Pancreas (tissue), 10 donors: ENCODE measurements around the gene S100A12. TPM values are rescaled to one million over a fixed set of nuclear protein-coding genes. Genes with fewer than 3 reads are reported as not detected.
A peak's percentile ranks its signal among the peaks of the same experiment; 100 is the strongest.

ENCODE experiments used
- ATAC-seq, 4 donors: fragments of 200-7000 bp; cut with Tn5 transposase; one replicate each; pipeline versions ENCODE4 v1.8.0 to v1.9.1; 2020; ENCODE audit warnings: mild to moderate bottlenecking in 4 of 4, moderate library complexity in 4 of 4
- DNase-seq, 6 donors: peaks; one replicate each; pipeline ENCODE4 v3.0.0-alpha.2; 2020
- FAIRE-seq: peaks from 2 replicates; lab custom pipeline; 2012; peaks lifted over from hg19 to GRCh38; lab: Jason Lieb, UNC
- H3K27ac ChIP-seq, 4 donors: fragments of 200-600 bp; sonication (generic); 1 replicate in 3 of 4; 2 replicates in 1 of 4; pipeline versions ENCODE4 v1.5.0 to v1.8.0; 2020
- H3K27me3 ChIP-seq, 4 donors: fragments of 200-600 bp; one replicate each; pipeline ENCODE4 v1.8.0; 2021
- H3K36me3 ChIP-seq, 3 donors: fragments of 200-600 bp; sonication (generic) in 1 of 3; one replicate each; pipeline versions ENCODE4 v1.5.0 to v1.8.0; 2020 to 2021
- H3K4me1 ChIP-seq, 3 donors: fragments of 200-600 bp; one replicate each; pipeline ENCODE4 v1.8.0; 2021
- H3K4me3 ChIP-seq, 4 donors: fragments of 200-600 bp; sonication (generic) in 2 of 4; one replicate each; pipeline versions ENCODE4 v1.5.0 to v1.8.0; 2020 to 2021
- H3K9me3 ChIP-seq, 4 donors: fragments of 200-600 bp; one replicate each; pipeline ENCODE4 v1.8.0; 2021
- WGBS, 2 donors: extraction: QIAGEN DNeasy Blood & Tissue Kit; methylation state at CpG; one replicate each; pipeline ENCODE4 v1.1.7; 2013; 5-methylcytosine and 5-hydroxymethylcytosine counted together
- intact Hi-C, 3 donors: fragments of 100-400 bp; cut with DNase I; formaldehyde crosslinking; loops; one replicate each; pipeline versions ENCODE4 v1.11.1 to v1.14.2; 2022
- polyA plus RNA-seq, 2 donors: library from polyadenylated mRNA; stranded (reverse); fragments of 200-250 nt; gene quantifications; one replicate each; pipeline ENCODE4 v1.2.3, GENCODE V29; 2013
- total RNA-seq, 6 donors: library from RNA; stranded (reverse); fragmentation: NEBNext Ultra II Directional in 4 of 6; extraction: Animal tissue kit (Norgen Biotek cat#: 25700) in 4 of 6; gene quantifications; one replicate each; pipeline versions ENCODE4 v1.2.1 to v1.2.4, GENCODE V29; 2021 to 2023
- TF ChIP-seq, protein P1 (sequence below), 4 donors: fragments of 200-600 bp; sonication (generic) in 3 of 4; IDR thresholded peaks; one replicate each; pipeline versions ENCODE4 v1.5.0 to v1.8.0; 2021; ENCODE audit warnings: antibody characterized with exemption in 4 of 4
- donor health status: healthy with polysubstance abuse.
- donor health status: DM: no; HTN: no; CAD: no; lungs with moderate emphysema.
- donor health status: DM: no; HTN: no; CAD: no.
- donor health status: control.
- donor health status: control.
- donor health status: Bipolar disorder and iron deficiency.
- donor health status: DM: yes; HTN: yes; CAD: no.
- donor health status: DM: no; HTN: no; CAD: no.
- donor health status: DM: no; HTN: no; CAD: no.
- donor health status: DM: yes; HTN: yes; CAD: no.

The S100A12 gene
- total and polyA plus RNA-seq, 8 donors: 0.44 to 5.2 (median 1.8) TPM; not detected in 1

- Histone ChIP-seq H3K27me3 (no peaks in the 10 kb centered on the region), H3K36me3 (no peaks in the 10 kb centered on the region), H3K27ac (no peak overlapping the region), H3K9me3 (no peaks in the 10 kb centered on the region), H3K4me3 (no peak overlapping the region), H3K4me1 (no peaks in the 10 kb centered on the region)
- TF ChIP-seq, protein P1, sequence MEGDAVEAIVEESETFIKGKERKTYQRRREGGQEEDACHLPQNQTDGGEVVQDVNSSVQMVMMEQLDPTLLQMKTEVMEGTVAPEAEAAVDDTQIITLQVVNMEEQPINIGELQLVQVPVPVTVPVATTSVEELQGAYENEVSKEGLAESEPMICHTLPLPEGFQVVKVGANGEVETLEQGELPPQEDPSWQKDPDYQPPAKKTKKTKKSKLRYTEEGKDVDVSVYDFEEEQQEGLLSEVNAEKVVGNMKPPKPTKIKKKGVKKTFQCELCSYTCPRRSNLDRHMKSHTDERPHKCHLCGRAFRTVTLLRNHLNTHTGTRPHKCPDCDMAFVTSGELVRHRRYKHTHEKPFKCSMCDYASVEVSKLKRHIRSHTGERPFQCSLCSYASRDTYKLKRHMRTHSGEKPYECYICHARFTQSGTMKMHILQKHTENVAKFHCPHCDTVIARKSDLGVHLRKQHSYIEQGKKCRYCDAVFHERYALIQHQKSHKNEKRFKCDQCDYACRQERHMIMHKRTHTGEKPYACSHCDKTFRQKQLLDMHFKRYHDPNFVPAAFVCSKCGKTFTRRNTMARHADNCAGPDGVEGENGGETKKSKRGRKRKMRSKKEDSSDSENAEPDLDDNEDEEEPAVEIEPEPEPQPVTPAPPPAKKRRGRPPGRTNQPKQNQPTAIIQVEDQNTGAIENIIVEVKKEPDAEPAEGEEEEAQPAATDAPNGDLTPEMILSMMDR (IDR thresholded peaks at IDR 0.05): no peak
- FAIRE-seq (no peak), DNase-seq (no peak), ATAC-seq (no peak)
- WGBS, 2 donors: 56 to 65% methylated on average over 4 of the region's 4 CpGs
- intact Hi-C loops: no loop called here
These were observed 12.4 kb upstream of the S100A12 start for GRCh38 chr1:153387785-153388184.

GRCh38 chr1:153387001-153387400 lies 11.6 kb upstream of the S100A12 start:
- H3K4me3 ChIP-seq: no peak overlapping the region
- no peaks in the 10 kb centered on the region for H3K4me1 ChIP-seq
- 65 to 70% methylated on average over 4 of the region's 4 CpGs for WGBS, 2 donors
- H3K9me3 ChIP-seq: no peaks in the 10 kb centered on the region
- no peak for FAIRE-seq
- H3K27me3 ChIP-seq: no peaks in the 10 kb centered on the region
- no peaks in the 10 kb centered on the region for H3K36me3 ChIP-seq
- TF ChIP-seq, protein P1 (IDR thresholded peaks at IDR 0.05): no peak
- intact Hi-C loops: no loop called here
- no peak for DNase-seq
- H3K27ac ChIP-seq: no peak overlapping the region
- no peak for ATAC-seq

DNA sequence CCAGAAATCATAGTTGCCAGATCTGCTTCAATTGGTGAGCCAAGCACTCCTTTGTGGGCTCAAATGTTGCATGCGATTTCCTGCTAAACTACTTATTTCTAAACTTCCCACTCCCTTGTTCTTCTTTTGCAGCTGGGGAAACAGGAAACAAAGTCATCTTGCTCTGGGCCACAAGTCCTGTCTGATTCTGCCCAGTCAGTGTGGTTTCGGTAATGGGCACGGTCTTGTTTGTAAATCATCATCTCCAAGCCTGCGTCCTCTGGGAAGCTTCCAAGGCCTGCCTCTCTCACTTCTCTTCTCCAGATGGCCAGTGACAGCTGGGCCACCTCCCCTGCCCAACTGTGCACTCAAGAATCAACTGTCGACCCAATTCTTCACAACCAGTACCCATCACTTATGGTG lies 11.1 kb upstream of the S100A12 start:
- Histone ChIP-seq H3K4me1 (no peaks in the 10 kb centered on the region), H3K36me3 (no peaks in the 10 kb centered on the region), H3K27ac (no peak overlapping the region), H3K4me3 (no peak overlapping the region), H3K9me3 (no peaks in the 10 kb centered on the region), H3K27me3 (no peaks in the 10 kb centered on the region)
- intact Hi-C loops: no loop called here
- ATAC-seq: peak in 2 of 4 donors; percentile 62 to 69
- DNase-seq: peak in 1 of 6 donors; percentile 28
- WGBS, 2 donors: 65 to 79% methylated on average over 5 of the region's 5 CpGs
- no peak for FAIRE-seq
- TF ChIP-seq, protein P1 (IDR thresholded peaks at IDR 0.05): no peak

GRCh38 chr1:153384958-153385580 lies 9.6 kb upstream of the S100A12 start:
- H3K4me1 ChIP-seq: no peaks in the 10 kb centered on the region
- no peak for FAIRE-seq
- H3K36me3 ChIP-seq: no peaks in the 10 kb centered on the region
- WGBS, 2 donors: 65% methylated on average over 4 of the region's 4 CpGs
- ATAC-seq: no peak
- no peaks in the 10 kb centered on the region for H3K9me3 ChIP-seq
- intact Hi-C loops: no loop called here
- TF ChIP-seq, protein P1 (IDR thresholded peaks at IDR 0.05): no peak
- DNase-seq: no peak
- H3K27ac ChIP-seq: no peak overlapping the region
- no peak overlapping the region for H3K4me3 ChIP-seq
- no peaks in the 10 kb centered on the region for H3K27me3 ChIP-seq

GRCh38 chr1:153380711-153381110 lies 5.3 kb upstream of the S100A12 start:
- FAIRE-seq: no peak
- no peak for ATAC-seq
- intact Hi-C loops: no loop called here
- Histone ChIP-seq H3K27ac (no peak overlapping the region), H3K27me3 (no peaks in the 10 kb centered on the region), H3K36me3 (no peaks in the 10 kb centered on the region), H3K4me1 (no peaks in the 10 kb centered on the region), H3K4me3 (no peak overlapping the region), H3K9me3 (no peaks in the 10 kb centered on the region)
- TF ChIP-seq, protein P1 (IDR thresholded peaks at IDR 0.05): no peak
- whole genome bisulfite sequencing, 2 donors: 83 to 89% methylated on average over 23 of the region's 23 CpGs
- DNase-seq: no peak
